GM21526 (cell line): ENCODE results near the gene EPHA8.

Experiments
- ATAC-seq: cut with Tn5 transposase; IDR thresholded peaks from one replicate; pipeline ENCODE4 v1.9.1; 2021; ENCODE audit warnings: moderate library complexity; ENCODE audit not compliant: unreplicated experiment, low FRiP score

EPHA8 gene

GRCh38 chr1:22612671-22613571 lies 49.6 kb downstream of the EPHA8 start:
- ATAC-seq: no peak

- ATAC-seq: no peak
Measured at GRCh38 chr1:22613572-22613918, 50.3 kb downstream of the EPHA8 start.

GRCh38 chr1:22613951-22614350 lies 50.7 kb downstream of the EPHA8 start:
- ATAC-seq: no peak

GRCh38 chr1:22615886-22616285 lies 52.6 kb downstream of the EPHA8 start:
- no peak for ATAC-seq

GRCh38 chr1:22616571-22616970 lies 53.3 kb downstream of the EPHA8 start:
- ATAC-seq: no peak

GRCh38 chr1:22618056-22618455 lies 54.8 kb downstream of the EPHA8 start:
- ATAC-seq: no peak

- no peak for ATAC-seq
Measured at GRCh38 chr1:22619252-22619651, 56.0 kb downstream of the EPHA8 start.

- no peak for ATAC-seq
Measured at GRCh38 chr1:22619798-22620197, 56.5 kb downstream of the EPHA8 start.

GRCh38 chr1:22621761-22622160 lies 58.5 kb downstream of the EPHA8 start:
- no peak for ATAC-seq

- ATAC-seq: no peak
Measured at GRCh38 chr1:22625262-22625925, 62.1 kb downstream of the EPHA8 start.

GRCh38 chr1:22626237-22627157 lies 63.2 kb downstream of the EPHA8 start:
- ATAC-seq: no peak

- no peak for ATAC-seq
Measured at GRCh38 chr1:22627331-22627730, 64.0 kb downstream of the EPHA8 start.

GRCh38 chr1:22628698-22629444 lies 65.6 kb downstream of the EPHA8 start:
- no peak for ATAC-seq

- ATAC-seq: no peak
Measured at GRCh38 chr1:22629886-22630285, 66.6 kb downstream of the EPHA8 start.

- ATAC-seq: no peak
Measured at GRCh38 chr1:22633697-22634463, 70.6 kb downstream of the EPHA8 start.

GRCh38 chr1:22635436-22635835 lies 72.1 kb downstream of the EPHA8 start:
- no peak for ATAC-seq

GRCh38 chr1:22636353-22636752 lies 73.1 kb downstream of the EPHA8 start, which contains the start of gene C1QA:
C1QA (plus strand) TSS chr1:22636628; CDS start chr1:22637617, 989 bp downstream.
- no peak for ATAC-seq

- no peak for ATAC-seq
Measured at GRCh38 chr1:22636927-22637326, 73.6 kb downstream of the EPHA8 start.

- no peak for ATAC-seq
Measured at GRCh38 chr1:22637907-22638445, 74.7 kb downstream of the EPHA8 start.
